GM21786 (cell line): ENCODE results near the gene CARHSP1.
A peak's percentile ranks its signal among the peaks of the same experiment; 100 is the strongest.
"Not testable (repeated sequence)": the region's sequence is repeated elsewhere in the genome, so short reads cannot be mapped to it uniquely, and the experiment has no call there.

Source experiments
- ATAC-seq: cut with Tn5 transposase; IDR thresholded peaks from one replicate; pipeline ENCODE4 v1.9.1; 2021; ENCODE audit not compliant: unreplicated experiment

The CARHSP1 gene

GRCh38 chr16:8872967-8873865 lies 4.4 kb upstream of the CARHSP1 start:
- no peak for ATAC-seq

- ATAC-seq = no peak
Measured at GRCh38 chr16:8872071-8872470, 3.3 kb upstream of the CARHSP1 start.

- ATAC-seq = not testable (repeated sequence)
Measured at GRCh38 chr16:8869988-8870241, 1.1 kb upstream of the CARHSP1 start.

GRCh38 chr16:8869212-8869987 lies 594 bp upstream of the CARHSP1 start:
- no peak for ATAC-seq

- peak; percentile 24 for ATAC-seq
Measured at GRCh38 chr16:8867932-8868415, 832 bp downstream of the CARHSP1 start.

GRCh38 chr16:8867216-8867931 lies 1.4 kb downstream of the CARHSP1 start:
- no peak for ATAC-seq

GRCh38 chr16:8866884-8867215 lies 2.0 kb downstream of the CARHSP1 start:
- ATAC-seq = no peak

- ATAC-seq = no peak
Measured at GRCh38 chr16:8866118-8866883, 2.5 kb downstream of the CARHSP1 start.

GRCh38 chr16:8865145-8865882 lies 3.5 kb downstream of the CARHSP1 start:
- no peak for ATAC-seq

GRCh38 chr16:8864480-8865110 lies 4.2 kb downstream of the CARHSP1 start:
- ATAC-seq = no peak

GRCh38 chr16:8863594-8864424 lies 5.0 kb downstream of the CARHSP1 start:
- no peak for ATAC-seq

- ATAC-seq = no peak
Measured at GRCh38 chr16:8862309-8863130, 6.3 kb downstream of the CARHSP1 start.

GRCh38 chr16:8861563-8862308 lies 7.1 kb downstream of the CARHSP1 start:
- ATAC-seq = no peak

GRCh38 chr16:8859913-8860881 lies 8.6 kb downstream of the CARHSP1 start:
- ATAC-seq = no peak

GRCh38 chr16:8858994-8859912 lies 9.6 kb downstream of the CARHSP1 start:
- ATAC-seq = no peak
